Measurements from ENCODE around the gene LAMB2.

GRCh38 chr3:49177073-49177472, 44.2 kb upstream of the LAMB2 start:
- TF ChIP-seq, protein P1, sequence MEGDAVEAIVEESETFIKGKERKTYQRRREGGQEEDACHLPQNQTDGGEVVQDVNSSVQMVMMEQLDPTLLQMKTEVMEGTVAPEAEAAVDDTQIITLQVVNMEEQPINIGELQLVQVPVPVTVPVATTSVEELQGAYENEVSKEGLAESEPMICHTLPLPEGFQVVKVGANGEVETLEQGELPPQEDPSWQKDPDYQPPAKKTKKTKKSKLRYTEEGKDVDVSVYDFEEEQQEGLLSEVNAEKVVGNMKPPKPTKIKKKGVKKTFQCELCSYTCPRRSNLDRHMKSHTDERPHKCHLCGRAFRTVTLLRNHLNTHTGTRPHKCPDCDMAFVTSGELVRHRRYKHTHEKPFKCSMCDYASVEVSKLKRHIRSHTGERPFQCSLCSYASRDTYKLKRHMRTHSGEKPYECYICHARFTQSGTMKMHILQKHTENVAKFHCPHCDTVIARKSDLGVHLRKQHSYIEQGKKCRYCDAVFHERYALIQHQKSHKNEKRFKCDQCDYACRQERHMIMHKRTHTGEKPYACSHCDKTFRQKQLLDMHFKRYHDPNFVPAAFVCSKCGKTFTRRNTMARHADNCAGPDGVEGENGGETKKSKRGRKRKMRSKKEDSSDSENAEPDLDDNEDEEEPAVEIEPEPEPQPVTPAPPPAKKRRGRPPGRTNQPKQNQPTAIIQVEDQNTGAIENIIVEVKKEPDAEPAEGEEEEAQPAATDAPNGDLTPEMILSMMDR (IDR thresholded peaks at IDR 0.05), result no peak
- TF ChIP-seq POLR2A (IDR thresholded peaks at IDR 0.05; ENCODE audit: low read depth) (no peak), POLR2AphosphoS5 (IDR thresholded peaks at IDR 0.05) (no peak)

All from esophagus muscularis mucosa (tissue), 3 donors.